OCI-LY7 (cell line): ENCODE data around the gene KCNT1. TPM values are rescaled to one million over a fixed set of nuclear protein-coding genes. Genes with fewer than 3 reads are reported as not detected.

Experiments
- BruUV-seq: library from RNA; stranded (reverse); fragments of 400-500 nt; replicated peaks from 2 replicates; lab custom pipeline; 2021; lab: Mats Ljungman, UMichigan
- CTCF ChIA-PET: fragments of 300-600 bp; sonication (Branson Sonifier 250); formaldehyde crosslinking; loops from one replicate; lab custom pipeline; 2022; ENCODE audit warnings: antibody characterized with exemption; ENCODE audit not compliant: unreplicated experiment; lab: Charles Lee
- POLR2A ChIA-PET: fragments of 300-600 bp; sonication (Branson Sonifier 250); formaldehyde crosslinking; loops from one replicate; lab custom pipeline; 2022; ENCODE audit warnings: antibody characterized with exemption; lab: Charles Lee
- DNase-seq: peaks from one replicate; pipeline ENCODE4 v3.0.0-alpha.2; 2015; ENCODE audit warnings: low spot score
- H2AFZ ChIP-seq: fragments of 200-600 bp; sonication (generic), shearing (Covaris generic); 2 replicates; pipeline ENCODE4 v1.6.1; 2014; ENCODE audit warnings: mild to moderate bottlenecking, antibody characterized with exemption, low read length, moderate library complexity
- H3K27ac ChIP-seq: fragments of 200-600 bp; sonication (generic); 2 replicates; pipeline ENCODE4 v1.5.1; 2014; ENCODE audit warnings: mixed run types, low read depth, mild to moderate bottlenecking, moderate library complexity, low read length, inconsistent platforms; ENCODE audit not compliant: poor library complexity, severe bottlenecking
- H3K36me3 ChIP-seq: fragments of 200-600 bp; sonication (generic); 2 replicates; pipeline ENCODE4 v1.6.1; 2014; ENCODE audit warnings: mild to moderate bottlenecking, antibody characterized with exemption, low read length, moderate library complexity, mixed read lengths; ENCODE audit not compliant: insufficient read depth
- H3K4me1 ChIP-seq: fragments of 200-600 bp; sonication (generic); 2 replicates; pipeline ENCODE4 v1.5.1; 2014; ENCODE audit warnings: mild to moderate bottlenecking, low read length; ENCODE audit not compliant: insufficient read depth, poor library complexity, severe bottlenecking
- H3K4me2 ChIP-seq: fragments of 200-600 bp; sonication (generic); 2 replicates; pipeline ENCODE4 v1.6.1; 2014; ENCODE audit warnings: mild to moderate bottlenecking, low read length
- H3K4me3 ChIP-seq: fragments of 200-600 bp; sonication (generic); 2 replicates; pipeline ENCODE4 v1.5.1; 2014; ENCODE audit warnings: mild to moderate bottlenecking, low read depth, low read length; ENCODE audit not compliant: poor library complexity, severe bottlenecking
- H3K79me2 ChIP-seq: fragments of 200-600 bp; sonication (generic); 2 replicates; pipeline ENCODE4 v1.6.1; 2016; ENCODE audit warnings: low read depth, mild to moderate bottlenecking, low read length, moderate library complexity, mixed read lengths; ENCODE audit not compliant: insufficient read depth
- H3K9me2 ChIP-seq: fragments of 200-600 bp; sonication (generic); 2 replicates; pipeline ENCODE4 v1.6.1; 2016; ENCODE audit warnings: mild to moderate bottlenecking, low read length, mixed read lengths; ENCODE audit not compliant: insufficient read depth
- H3K9me3 ChIP-seq: fragments of 200-600 bp; sonication (generic); 2 replicates; pipeline ENCODE4 v1.6.1; 2014; ENCODE audit warnings: mild to moderate bottlenecking, mixed run types, low read length, mixed read lengths
- H4K20me1 ChIP-seq: fragments of 200-600 bp; sonication (generic); 2 replicates; pipeline ENCODE4 v1.6.1; 2014; ENCODE audit warnings: mild to moderate bottlenecking, antibody characterized with exemption, low read length, moderate library complexity, mixed read lengths; ENCODE audit not compliant: insufficient read depth
- EZH2phosphoT487 ChIP-seq: fragments of 200-600 bp; sonication (generic); IDR thresholded peaks from 2 replicates; pipeline ENCODE4 v1.6.1; 2018; ENCODE audit warnings: low read depth, borderline replicate concordance, mild to moderate bottlenecking, mixed run types, antibody characterized with exemption, low read length, moderate library complexity, mixed read lengths
- intact Hi-C: fragments of 100-400 bp; cut with micrococcal nuclease; formaldehyde crosslinking; loops from one replicate; pipeline ENCODE4 v1.10.0; 2022; ENCODE audit not compliant: unreplicated experiment
- total RNA-seq, 2 experiments: library from RNA; depleted of rRNA in 1 of 2; stranded (reverse); fragments of >200 nt in 1 of 2; shearing (Covaris generic) in 1 of 2; gene quantifications; 2 replicates each; pipeline ENCODE4 v1.2.3, GENCODE V29; 2014 to 2022
- TF ChIP-seq, protein P1 (sequence below): fragments of 200-600 bp; sonication (generic); conservative IDR thresholded peaks from 2 replicates; pipeline ENCODE4 v1.5.1; 2014; ENCODE audit warnings: mild to moderate bottlenecking, antibody characterized with exemption, low read length, moderate library complexity, mixed read lengths

KCNT1 gene
- total RNA-seq, 2 experiments from 2014 or later, result not detected

DNA sequence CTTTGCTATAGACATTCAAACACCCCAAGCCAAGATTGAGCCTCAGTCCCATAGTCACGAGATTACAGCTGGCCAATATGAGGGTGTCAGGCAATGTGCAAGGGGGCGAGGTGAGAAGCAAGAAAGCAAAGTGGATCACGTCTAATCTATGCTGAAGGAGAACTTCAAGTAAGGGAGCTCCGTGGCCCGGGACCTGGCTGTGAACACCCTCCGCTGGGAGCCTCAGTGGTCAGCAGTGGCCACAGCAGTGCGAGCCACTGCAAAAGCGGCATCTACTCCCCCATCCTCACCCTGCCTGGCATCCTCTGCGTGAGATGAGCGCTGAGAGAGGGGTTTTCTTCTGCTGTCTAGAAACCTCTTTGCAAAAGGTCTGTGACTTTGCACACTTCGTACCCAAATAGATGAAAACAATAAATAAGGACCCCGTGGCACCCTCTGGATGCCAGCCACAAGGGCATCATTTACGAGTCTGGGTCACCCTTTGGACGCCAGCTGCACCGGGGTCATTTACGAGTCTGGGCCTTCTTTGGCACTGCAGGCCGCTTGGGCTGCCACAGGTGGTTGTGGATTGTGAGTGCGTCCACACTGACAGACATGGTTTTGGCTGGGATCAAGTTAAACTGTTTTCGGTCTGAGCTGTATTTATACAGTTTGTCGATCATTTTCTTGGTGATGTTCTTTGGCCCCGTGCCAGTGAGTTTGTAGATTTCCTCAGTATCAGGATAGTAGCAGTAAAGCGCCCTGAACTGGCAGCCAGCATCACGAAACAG, 109.0 kb downstream of the KCNT1 start:
- Histone ChIP-seq H3K27ac (no peak overlapping the region), H3K9me2 (no peaks in the 10 kb centered on the region), H3K4me1 (no peaks in the 10 kb centered on the region), H4K20me1 (no peaks in the 10 kb centered on the region), H3K9me3 (no peaks in the 10 kb centered on the region), H3K4me2 (no peak overlapping the region), H2AFZ (no peak overlapping the region), H3K4me3 (no peak overlapping the region), H3K36me3 (peaks cover 51% of the 10 kb centered on the region; the same call in 1 of the 2 replicates), H3K79me2 (no peaks in the 10 kb centered on the region)
- BruUV-seq, result no TSS peak
- no peak for DNase-seq
- intact Hi-C loops, result no loop called here
- CTCF ChIA-PET, result no interaction called here
- POLR2A ChIA-PET, result no interaction called here
- TF ChIP-seq, protein P1, sequence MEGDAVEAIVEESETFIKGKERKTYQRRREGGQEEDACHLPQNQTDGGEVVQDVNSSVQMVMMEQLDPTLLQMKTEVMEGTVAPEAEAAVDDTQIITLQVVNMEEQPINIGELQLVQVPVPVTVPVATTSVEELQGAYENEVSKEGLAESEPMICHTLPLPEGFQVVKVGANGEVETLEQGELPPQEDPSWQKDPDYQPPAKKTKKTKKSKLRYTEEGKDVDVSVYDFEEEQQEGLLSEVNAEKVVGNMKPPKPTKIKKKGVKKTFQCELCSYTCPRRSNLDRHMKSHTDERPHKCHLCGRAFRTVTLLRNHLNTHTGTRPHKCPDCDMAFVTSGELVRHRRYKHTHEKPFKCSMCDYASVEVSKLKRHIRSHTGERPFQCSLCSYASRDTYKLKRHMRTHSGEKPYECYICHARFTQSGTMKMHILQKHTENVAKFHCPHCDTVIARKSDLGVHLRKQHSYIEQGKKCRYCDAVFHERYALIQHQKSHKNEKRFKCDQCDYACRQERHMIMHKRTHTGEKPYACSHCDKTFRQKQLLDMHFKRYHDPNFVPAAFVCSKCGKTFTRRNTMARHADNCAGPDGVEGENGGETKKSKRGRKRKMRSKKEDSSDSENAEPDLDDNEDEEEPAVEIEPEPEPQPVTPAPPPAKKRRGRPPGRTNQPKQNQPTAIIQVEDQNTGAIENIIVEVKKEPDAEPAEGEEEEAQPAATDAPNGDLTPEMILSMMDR, result no peak
- TF ChIP-seq EZH2phosphoT487, result no peak

DNA sequence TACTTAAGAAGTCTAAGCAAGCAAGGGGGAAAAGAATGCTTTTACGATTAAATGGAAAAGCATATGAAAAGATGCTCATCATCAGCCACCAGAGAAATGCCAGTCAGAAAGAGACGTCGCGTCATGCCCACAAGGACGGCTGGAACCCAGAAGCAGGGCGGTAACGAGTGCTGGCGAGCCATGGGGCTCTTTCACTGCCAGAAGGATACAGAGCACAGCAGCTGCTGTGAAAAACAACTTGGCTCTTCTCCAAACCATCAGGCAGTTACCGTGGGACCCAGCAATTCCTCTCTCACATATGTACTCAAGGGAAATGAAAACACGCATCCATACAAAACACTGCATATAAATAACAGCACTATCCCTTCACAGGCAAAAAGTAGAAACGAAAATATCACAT, 109.8 kb downstream of the KCNT1 start:
- no peaks in the 10 kb centered on the region for H3K9me3 ChIP-seq
- no peak for DNase-seq
- no peak overlapping the region for H2AFZ ChIP-seq
- no peaks in the 10 kb centered on the region for H3K79me2 ChIP-seq
- no peaks in the 10 kb centered on the region for H3K9me2 ChIP-seq
- no peaks in the 10 kb centered on the region for H3K4me1 ChIP-seq
- no peak for TF ChIP-seq EZH2phosphoT487
- TF ChIP-seq, protein P1, result no peak
- no peak overlapping the region for H3K4me2 ChIP-seq
- intact Hi-C loops, result no loop called here
- peaks cover 59% of the 10 kb centered on the region; the same call in 1 of the 2 replicates for H3K36me3 ChIP-seq
- no peak overlapping the region for H3K27ac ChIP-seq
- no TSS peak for BruUV-seq
- H4K20me1 ChIP-seq, result no peaks in the 10 kb centered on the region
- ChIA-PET POLR2A (no interaction called here), CTCF (no interaction called here)
- no peak overlapping the region for H3K4me3 ChIP-seq

DNA sequence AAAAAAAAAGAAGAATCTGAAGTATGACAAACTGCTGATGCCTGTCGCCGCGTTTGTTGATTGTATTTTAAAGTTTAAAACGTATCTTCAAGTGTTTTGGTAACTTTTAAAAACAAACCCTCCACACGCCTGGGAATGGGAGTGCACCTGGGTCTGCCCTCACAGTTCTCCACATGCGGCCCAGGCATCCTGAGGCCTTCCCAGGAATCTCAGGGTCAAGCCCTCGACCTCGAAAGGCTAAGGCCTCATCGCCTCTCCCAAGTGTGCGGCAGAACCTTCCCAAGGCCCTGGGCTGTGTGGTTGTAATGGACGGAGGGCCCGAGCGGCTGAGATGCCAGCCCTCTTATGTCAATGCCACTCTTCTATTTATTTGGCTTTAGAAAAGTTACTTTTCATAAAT, 111.0 kb downstream of the KCNT1 start:
- Histone ChIP-seq H3K27ac (no peak overlapping the region), H3K9me2 (no peaks in the 10 kb centered on the region), H3K36me3 (peaks cover 68% of the 10 kb centered on the region; the same call in 1 of the 2 replicates), H3K9me3 (no peaks in the 10 kb centered on the region), H3K4me2 (no peak overlapping the region), H3K4me3 (no peak overlapping the region), H3K4me1 (no peaks in the 10 kb centered on the region), H3K79me2 (no peaks in the 10 kb centered on the region), H2AFZ (no peak overlapping the region), H4K20me1 (no peaks in the 10 kb centered on the region)
- no TSS peak for BruUV-seq
- ChIA-PET POLR2A (no interaction called here), CTCF (no interaction called here)
- intact Hi-C loops, result no loop called here
- TF ChIP-seq, protein P1, result no peak
- TF ChIP-seq EZH2phosphoT487, result no peak
- DNase-seq, result no peak
